HG03066 (cell line): ENCODE measurements around the gene KHDC4.
"Not testable (repeated sequence)": the region's sequence is repeated elsewhere in the genome, so short reads cannot be mapped to it uniquely, and the experiment has no call there.

ENCODE experiments used
- ATAC-seq: cut with Tn5 transposase; IDR thresholded peaks from one replicate; pipeline ENCODE4 v1.9.1; 2021; ENCODE audit warnings: low read depth; ENCODE audit not compliant: unreplicated experiment

The KHDC4 gene

DNA sequence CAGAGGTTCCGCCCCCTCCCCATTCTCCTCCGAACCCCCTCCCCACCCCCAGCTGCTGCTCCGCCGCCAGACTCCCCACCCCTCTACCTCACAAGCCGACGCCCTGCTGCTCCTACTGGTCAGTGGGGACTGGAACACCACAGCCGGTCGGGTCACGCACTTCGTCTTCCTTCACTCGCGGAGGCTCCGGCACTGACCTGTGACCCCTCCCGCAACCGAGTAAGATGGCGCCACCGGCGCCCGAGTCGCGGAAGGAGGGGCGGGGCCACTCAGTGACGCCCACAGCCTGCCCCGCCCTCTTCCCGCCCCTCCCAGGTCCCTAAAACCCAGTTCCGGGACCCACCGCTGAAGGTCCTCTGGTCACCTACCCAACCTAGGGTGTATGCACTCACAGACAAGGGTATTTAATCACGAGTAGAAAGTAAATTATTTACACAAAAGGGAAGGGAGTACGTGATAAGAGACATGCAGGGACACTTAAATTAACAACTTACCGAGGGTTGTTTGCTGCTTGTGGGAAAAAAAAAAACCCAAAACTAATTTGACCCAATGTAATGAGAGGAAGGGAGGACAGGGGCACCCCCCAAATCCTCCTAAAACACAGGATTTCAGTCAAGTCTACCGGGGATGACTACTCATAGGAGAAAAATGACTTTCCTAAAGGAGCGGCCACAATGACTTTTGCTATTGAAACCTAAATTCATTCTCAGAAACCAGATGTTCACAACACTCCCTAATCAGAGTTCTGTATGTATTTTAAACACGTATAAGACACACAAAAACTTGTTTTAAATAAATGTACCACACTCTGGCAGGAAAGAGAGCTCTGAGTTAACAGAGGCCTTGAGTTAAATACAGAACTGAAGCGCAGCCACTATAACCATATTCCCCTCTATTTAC lies 22.8 kb downstream of the KHDC4 start, which contains the start of gene RIT1:
TSS of gene RIT1 (minus strand) at position 194 of the 900 bp plus-strand sequence. CDS start 588 bp downstream, outside the sequence.
- ATAC-seq, result peak; percentile 72

DNA sequence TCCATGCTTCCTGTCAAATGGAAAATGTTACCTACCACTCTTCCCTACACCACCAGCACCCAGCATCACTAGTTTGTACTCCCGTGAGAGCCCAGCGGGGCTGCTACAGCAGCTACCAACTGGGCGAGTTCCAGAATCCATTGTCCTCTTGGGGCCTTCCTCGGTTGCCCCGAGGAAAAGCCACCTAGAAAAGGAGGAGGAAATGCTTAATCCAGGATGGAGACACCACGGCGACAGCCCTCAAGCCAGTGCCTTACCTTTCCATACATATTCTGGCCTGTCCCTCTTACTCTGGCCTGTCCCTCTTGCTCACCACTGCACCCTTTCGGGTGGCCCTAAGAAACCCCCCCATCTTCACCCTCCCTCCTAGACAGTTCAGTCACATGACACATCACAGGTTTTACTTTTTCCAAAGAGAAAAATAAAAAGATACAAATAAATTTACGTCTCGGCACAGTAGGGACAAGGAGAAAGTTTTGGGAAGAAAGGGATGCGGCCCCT lies 23.5 kb downstream of the KHDC4 start:
- peak; percentile 34 for ATAC-seq

DNA sequence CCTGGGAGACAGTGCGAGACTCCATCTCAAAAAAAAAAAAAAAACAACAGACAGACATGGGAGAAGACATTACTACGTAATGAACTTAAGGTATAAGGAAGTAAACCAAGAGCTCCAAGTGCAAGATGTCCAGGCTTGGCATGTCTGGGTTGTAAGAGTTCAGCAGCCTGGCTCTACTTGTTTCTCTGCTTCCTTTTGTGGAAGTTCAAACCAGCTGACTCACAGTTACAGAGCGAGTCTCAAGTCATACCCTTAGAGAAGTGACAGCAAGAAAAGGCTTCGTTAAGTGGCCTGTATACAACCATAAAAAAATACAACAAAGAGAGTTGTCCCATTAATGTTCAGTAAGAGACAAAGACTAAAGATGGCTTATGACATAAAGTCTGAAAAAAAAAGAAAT lies 24.3 kb downstream of the KHDC4 start:
- no peak for ATAC-seq

DNA sequence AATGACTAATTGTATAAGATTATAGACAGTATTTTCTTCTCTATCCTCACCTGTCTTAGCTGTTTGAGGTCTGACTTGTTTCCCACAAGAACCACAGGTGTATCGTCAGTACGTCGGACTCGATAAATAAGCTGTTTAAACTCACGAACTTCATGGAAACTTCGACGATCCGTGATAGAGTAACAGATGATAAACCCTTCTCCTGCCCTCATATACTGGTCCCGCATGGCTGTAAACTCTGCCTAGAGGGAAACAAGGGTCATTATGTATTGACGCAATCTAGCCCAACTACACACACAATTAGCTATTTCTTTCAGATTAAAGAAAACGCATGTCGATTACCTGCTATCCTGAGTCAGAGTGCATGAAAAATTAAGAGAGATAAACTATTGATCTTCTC lies 30.0 kb downstream of the KHDC4 start:
- no peak for ATAC-seq

DNA sequence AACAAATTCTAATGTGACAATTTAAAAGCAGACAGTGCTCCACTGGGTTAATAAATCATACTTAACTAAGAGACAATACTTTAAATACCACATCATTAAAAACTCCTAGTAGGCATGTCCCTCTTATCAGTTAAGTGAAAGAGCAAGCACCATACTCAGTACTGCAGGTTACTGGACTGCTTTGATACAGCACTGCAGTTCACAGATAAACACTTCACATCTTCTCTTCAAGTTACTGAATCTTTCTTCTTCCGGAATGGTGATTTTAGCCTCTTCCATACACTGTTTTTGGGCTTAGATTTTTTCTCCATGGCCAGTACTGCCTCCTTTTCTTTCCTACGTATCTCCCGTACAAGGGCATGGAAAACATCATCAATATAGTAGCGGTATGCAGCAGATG lies 34.1 kb downstream of the KHDC4 start:
- no peak for ATAC-seq

DNA sequence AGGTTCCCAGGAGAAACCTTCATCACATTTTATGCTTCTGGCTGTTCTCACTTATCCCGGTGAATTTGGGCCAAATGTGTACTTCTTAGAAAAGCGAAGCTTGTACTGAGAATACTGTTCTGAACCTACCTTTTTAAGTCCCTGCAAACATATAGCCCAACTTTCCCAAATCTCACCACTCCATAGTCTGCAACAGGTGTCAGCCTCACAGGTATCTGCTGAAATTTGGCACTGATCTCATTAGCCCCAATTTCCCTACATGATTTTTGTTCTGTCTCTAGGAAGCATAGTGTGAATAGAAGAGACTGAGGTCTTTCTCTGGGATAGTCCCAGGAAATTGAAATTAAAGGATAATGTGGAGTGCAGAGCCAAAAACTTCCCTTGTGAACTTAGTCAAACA lies 34.5 kb downstream of the KHDC4 start:
- ATAC-seq, result no peak

DNA sequence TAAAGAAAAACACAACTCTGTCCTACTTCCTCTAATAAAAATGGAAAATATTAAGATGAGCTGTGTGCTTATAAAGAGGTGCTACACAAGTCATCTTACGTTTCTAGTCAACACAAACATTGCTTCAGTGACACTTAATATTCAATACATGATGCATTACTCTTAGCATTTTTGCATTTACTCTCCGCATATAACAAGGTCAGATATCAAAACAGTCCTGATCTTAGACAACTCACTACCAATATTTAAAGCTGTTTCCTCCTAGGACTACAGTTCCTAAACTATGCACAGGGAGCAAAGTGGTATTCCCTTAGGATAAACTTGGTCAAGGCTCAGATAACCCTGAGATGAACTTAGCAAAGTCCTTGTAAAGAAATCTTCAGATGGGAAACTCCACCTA lies 35.3 kb downstream of the KHDC4 start:
- no peak for ATAC-seq

DNA sequence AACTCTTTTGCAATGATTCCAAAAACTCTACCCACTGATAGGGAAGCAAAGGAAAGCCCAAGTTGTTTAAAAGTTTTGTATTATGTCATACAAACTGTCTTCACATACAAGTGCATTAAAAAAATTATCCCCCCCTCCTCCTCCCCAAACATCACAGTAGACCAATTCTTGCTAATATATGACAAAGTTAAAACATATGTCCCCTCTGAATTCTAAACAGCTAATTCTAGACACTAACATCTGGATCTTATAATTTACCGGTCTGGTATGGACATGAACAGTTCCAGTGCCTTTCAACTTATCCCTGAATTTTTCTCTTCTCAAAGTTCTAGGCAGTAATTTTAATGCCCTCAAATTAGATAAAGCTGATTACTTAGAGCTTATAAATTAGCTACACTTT lies 36.5 kb downstream of the KHDC4 start:
- no peak for ATAC-seq

DNA sequence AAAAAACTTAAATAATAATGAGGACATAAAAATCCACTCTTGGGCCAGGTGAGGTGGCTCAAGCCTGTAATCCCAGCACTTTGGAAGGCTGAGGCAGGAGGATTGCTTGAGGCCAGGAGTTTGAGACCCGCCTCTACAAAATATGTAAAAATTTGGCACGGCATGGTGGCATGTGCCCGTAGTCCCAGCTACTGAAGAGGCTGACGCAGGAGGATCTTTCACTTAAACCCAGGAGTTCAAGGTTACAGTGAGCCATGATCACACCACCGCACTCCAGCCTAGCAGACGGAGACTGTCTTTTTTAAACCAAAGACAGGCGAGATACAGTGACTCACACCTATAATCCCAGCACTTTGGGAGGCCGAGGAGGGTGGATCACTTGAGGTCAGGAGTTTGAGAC lies 37.7 kb downstream of the KHDC4 start:
- ATAC-seq, result not testable (repeated sequence)

DNA sequence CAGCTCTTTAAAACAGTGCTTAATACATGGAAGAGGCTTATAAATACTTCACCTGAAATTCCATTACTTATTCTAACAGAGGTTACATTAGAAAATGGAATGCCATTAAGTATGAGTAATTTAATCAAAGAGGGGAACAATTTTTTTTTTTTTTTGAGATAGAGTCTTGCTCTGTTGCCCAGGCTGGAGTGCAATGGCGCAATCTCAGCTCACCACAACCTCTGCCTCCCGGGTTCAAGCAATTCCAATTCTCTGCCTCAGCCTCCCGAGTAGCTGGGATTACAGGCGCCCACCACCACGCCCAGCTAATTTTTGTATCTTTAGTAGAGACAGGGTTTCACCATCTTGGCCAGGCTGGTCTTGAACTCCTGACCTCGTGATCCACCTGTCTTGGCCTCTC lies 38.6 kb downstream of the KHDC4 start:
- not testable (repeated sequence) for ATAC-seq

DNA sequence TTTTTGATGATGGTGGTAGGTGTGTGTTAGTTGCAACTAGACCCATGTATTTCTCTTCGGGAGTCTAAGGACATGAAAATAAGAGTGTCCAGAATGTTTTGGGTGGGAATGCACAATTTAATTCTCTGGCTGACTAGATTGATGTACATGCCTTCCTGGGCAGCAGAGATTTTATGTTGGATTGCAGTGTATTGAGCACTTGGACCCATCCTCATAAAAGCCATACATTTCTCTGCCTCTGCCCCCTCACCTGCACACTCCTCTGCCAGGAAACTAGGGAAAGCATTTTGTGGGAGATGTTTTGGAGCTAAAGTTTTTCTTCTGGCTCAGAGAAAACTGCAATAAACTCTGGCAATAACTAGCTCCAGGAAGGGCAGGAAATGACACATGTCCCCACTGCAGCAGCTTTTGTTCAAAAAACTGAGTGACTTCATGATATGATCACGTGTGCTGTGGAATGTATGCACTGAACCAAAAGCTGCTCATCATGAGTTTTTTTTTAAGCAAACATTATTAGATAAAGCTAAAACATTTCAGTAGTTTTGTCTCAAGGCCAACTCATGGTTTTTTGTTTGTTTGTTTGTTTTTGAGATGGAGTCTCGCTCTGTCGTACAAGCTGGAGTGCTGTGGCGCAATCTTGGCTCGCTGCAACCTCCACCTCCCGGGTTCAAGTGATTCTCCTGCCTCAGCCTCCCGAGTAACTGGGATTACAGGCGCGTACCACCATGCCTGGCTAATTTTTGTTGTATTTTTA lies 40.6 kb downstream of the KHDC4 start:
- ATAC-seq, result no peak

DNA sequence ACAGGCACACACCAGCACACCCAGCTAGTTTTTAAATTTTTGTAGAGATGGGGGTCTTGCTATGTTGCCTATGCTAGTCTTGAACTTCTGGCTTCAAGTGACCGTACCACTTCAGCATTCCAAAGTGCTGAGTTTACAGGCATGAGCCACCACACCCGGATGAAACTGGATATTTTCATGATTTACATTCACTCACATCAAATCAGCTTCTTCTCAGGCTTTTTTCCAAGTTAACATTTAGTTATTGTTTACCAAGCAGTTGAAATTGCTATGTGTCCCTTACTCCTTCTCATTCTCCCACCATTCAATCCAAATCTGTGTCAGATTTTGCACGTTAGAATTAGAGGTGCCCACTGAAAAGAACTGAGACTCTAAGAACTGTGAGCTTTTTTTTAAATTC lies 41.4 kb downstream of the KHDC4 start:
- ATAC-seq, result no peak

DNA sequence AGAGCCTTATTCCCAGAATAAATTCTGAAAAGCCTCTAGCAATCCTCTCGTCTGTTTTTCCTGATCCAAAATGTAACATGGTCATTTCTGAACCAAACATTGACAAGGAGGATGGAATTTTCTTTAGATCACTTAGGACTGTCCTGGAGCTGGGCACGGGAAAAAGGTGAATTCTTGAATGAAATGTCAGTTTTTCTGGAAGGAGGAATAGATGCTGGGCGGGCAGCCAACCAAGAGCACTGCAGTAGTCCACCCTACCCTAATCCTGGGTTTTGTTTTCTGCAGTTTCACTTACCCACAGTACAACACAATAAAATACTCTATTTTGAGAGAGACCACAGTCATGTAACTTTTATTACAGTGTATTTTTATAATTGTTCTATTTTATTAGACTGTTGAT lies 44.0 kb downstream of the KHDC4 start:
- no peak for ATAC-seq

DNA sequence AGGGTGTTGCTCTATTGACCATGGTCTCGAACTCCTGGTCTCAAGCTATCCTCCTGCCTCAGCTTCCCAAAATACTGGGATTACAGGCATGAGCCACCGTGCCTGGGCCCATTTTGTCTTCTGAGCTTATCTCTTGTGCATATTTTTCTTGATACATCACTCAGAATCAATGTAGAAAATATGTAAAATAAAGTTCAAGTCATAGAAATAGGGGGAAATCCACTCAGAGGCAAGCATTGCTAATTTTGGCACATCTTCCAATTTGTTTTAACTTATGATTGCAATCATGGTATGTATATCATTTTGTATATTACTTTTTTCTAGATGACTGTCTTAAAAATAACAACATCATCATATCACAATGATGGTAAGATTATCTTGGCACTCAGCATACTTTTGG lies 44.6 kb downstream of the KHDC4 start:
- ATAC-seq, result no peak

DNA sequence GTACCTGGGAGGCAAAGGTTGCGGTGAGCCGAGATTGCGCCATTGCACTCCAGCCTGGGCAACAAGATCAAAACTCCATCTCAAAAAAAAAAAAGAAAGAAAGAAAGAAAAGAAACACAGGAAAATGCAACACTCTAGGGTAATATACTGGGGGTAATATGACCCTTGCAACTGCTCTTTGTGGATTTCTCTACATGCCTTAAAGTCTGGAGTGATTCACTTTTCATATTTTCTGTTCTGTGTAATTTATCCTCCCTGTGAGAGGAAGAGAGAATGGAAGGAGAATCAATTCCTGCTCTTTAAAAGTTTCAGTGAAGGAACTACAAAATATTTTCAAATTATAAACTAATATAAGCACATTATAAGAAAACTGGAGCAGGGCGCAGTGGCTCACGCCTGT lies 45.7 kb downstream of the KHDC4 start:
- no peak for ATAC-seq

DNA sequence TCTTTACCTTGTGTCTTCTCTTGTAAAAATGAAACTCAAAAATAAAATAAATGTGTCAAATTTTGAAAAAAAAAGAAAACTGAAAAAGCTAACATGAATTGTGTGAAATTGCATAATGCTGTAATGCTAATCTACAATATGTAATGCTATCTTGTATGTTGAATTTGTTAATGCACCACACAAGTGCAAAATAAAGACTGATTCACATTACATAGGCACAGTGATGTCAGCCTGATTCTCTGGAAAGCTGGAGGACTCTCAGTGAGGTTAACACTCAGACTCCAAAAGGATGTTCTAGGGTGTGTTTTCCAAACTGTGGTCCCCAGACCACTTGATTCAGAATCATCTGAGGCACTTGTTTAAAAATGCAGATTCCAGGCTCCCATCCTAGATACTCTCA lies 49.2 kb downstream of the KHDC4 start:
- ATAC-seq, result no peak

DNA sequence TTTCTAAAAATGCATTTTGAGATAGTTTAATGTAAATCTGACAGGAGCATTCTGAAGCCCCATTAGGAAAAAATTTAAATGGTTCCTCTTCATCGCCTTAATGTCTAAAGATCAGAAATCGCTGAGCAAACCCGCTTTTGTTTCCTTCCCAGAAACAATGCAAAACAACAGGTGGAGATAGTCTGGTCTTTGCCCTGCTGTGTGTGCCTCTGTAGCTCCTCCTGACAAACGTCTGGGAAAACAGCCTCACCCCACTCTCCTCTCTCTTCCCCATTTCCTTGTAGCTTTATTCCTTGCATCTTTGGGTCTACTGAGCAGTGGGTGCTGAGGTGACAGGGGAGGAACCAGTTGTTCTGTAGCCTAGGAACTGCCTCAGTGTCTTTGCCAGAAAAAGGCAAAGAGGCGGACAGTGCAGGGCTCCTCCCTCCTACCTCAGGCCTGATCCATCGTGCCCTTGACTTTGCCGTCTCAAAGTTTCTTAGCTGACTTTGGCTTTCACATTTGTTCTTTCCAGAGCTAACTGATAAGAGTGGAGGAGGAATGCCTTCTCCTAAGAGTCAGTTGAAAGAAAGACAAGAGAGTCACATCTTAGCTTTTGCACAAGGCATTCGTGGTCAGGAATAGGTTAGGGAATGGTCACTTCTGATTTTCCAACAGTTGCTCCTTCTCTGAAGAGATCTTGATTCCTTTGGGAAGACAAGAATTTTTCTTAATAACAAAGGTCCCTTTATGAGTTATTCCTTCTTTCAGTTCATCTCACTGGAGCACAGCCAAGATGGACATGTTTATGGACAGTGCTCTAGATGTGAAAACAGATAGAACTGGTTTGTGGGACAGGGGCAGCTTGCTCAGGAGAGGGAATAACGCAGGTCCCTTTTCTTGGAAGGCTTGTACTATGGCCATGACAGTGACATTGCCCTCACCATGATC lies 49.9 kb downstream of the KHDC4 start:
- ATAC-seq, result no peak

DNA sequence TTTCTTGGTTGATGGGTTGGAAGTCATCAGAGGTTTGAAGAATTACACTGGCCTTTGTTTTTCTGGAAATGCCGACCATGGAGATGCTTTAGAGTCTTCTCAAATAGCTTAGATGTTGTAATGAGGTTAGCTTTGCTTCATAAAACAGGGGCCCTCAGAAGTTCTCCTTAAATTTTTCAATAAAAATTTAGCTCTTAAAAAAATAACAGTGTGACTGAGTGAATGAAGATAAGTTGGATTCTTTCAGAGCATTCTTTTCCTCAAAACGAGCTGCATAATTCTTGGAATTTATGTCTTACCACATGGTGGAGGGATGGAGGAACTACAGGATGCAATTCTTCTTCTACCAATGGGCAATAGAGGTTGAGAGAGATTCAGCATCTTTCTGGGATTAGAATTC lies 51.4 kb downstream of the KHDC4 start:
- ATAC-seq, result no peak

DNA sequence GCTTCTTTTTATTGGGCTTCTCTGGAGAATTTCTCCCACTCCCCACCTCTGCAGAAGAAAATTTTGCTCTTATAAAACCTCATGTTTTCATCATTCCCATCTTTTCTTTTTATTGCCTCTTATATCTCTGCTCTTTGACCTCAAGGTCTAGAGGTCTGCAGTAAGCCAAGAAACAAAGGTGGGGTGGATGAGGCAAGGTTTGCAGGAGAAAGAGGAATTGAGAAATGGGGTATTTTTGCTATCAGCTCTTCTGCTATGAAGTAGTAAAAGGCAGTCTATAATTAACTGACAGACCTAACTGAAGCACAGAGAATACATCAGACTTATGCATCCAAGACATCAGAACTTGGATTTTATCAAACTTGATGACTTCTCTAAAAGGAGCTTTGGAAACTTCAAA lies 52.0 kb downstream of the KHDC4 start:
- no peak for ATAC-seq

DNA sequence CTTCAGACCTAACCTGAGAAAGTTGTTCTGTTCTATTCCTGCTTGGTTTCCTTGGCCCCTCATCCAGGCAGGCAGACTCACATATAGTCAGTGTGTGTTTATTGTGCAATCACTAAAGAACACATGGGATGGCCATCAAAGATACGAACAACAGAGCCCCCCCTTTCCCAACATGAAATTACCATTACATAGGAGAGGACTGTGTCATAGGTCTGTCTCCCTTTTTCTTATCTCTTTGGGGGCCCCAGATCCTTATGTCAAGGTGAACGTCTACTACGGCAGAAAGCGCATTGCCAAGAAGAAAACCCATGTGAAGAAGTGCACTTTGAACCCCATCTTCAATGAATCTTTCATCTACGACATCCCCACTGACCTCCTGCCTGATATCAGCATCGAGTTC lies 53.3 kb downstream of the KHDC4 start:
- no peak for ATAC-seq

DNA sequence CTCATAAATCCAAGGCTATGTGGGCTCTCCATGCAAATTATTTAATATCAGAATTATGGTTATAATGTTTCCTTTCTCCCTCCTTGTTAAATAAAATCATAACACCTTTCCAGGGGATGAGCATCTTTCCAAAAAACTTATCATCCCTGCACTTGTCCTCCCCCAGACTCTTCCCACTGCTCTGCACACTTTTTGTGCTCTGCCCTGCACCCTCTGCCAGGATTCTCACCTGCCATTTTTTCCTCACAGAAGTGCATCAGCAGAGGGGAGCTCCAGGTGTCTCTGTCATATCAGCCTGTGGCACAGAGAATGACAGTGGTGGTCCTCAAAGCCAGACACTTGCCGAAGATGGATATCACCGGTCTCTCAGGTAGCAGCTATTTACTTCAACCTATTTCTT lies 54.0 kb downstream of the KHDC4 start:
- ATAC-seq, result no peak
